PC-3 (cell line): ENCODE measurements around the gene TNNI3. TPM values are rescaled to one million over a fixed set of nuclear protein-coding genes. Genes with fewer than 3 reads are reported as not detected.
"Not testable (repeated sequence)": the region's sequence is repeated elsewhere in the genome, so short reads cannot be mapped to it uniquely, and the experiment has no call there.

ENCODE experiments used
- ATAC-seq: fragments of 200-7000 bp; cut with Tn5 transposase; 2 replicates; pipeline ENCODE4 v1.9.1; 2020; ENCODE audit warnings: mild to moderate bottlenecking, moderate library complexity
- Bru-seq: library from RNA; stranded (reverse); fragments of 400-500 nt; gene quantifications from one replicate; lab custom pipeline; 2021; lab: Mats Ljungman, UMichigan
- BruChase-seq, 2 experiments: library from RNA; stranded (reverse); fragments of 400-500 nt; gene quantifications; one replicate each; lab custom pipeline; 2021; lab: Mats Ljungman, UMichigan
- BruUV-seq: library from RNA; stranded (reverse); fragments of 400-500 nt; replicated peaks from 2 replicates; lab custom pipeline; 2021; lab: Mats Ljungman, UMichigan
- CTCF ChIA-PET: fragments of 300-600 bp; sonication (Branson Sonifier 250); formaldehyde crosslinking; loops from one replicate; lab custom pipeline; 2022; ENCODE audit warnings: antibody characterized with exemption; lab: Charles Lee
- POLR2A ChIA-PET: fragments of 300-600 bp; sonication (Branson Sonifier 250); formaldehyde crosslinking; loops from one replicate; lab custom pipeline; 2022; ENCODE audit warnings: antibody characterized with exemption; ENCODE audit not compliant: unreplicated experiment; lab: Charles Lee
- DNase-seq: peaks from one replicate; pipeline ENCODE4 v3.0.0-alpha.2; 2015
- H2AFZ ChIP-seq: fragments of 300-600 bp; sonication (generic); 2 replicates; pipeline ENCODE4 v1.6.0; 2016; ENCODE audit warnings: antibody characterized with exemption, low read length
- H3F3A ChIP-seq: fragments of 300-600 bp; sonication (generic); one replicate; pipeline ENCODE4 v1.6.0; 2017; ENCODE audit warnings: antibody characterized with exemption, low read length, control low read depth, mild to moderate bottlenecking; ENCODE audit not compliant: unreplicated experiment
- H3K27ac ChIP-seq: fragments of 300-600 bp; sonication (generic); 2 replicates; pipeline ENCODE4 v1.5.1; 2016; ENCODE audit warnings: mild to moderate bottlenecking, low read length
- H3K27me3 ChIP-seq: fragments of 300-600 bp; sonication (generic); 2 replicates; pipeline ENCODE4 v1.6.1; 2016; ENCODE audit warnings: low read length, mixed read lengths
- H3K36me3 ChIP-seq: fragments of 300-600 bp; sonication (generic); 2 replicates; pipeline ENCODE4 v1.6.1; 2016; ENCODE audit warnings: low read depth, mixed run types, low read length, mixed read lengths
- H3K4me1 ChIP-seq: fragments of 300-600 bp; sonication (generic); 2 replicates; pipeline ENCODE4 v1.5.1; 2016; ENCODE audit warnings: low read length; ENCODE audit not compliant: insufficient read depth
- H3K4me2 ChIP-seq: fragments of 300-600 bp; sonication (generic); 2 replicates; pipeline ENCODE4 v1.6.0; 2016; ENCODE audit warnings: low read length
- H3K4me3 ChIP-seq: fragments of 300-600 bp; sonication (generic); 2 replicates; pipeline ENCODE4 v1.5.1; 2016; ENCODE audit warnings: mild to moderate bottlenecking, low read length, mixed read lengths
- H3K79me2 ChIP-seq: fragments of 300-600 bp; sonication (generic); 2 replicates; pipeline ENCODE4 v1.6.1; 2017; ENCODE audit warnings: low read length, mixed read lengths
- H3K9ac ChIP-seq: fragments of 300-600 bp; sonication (generic); 2 replicates; pipeline ENCODE4 v1.6.0; 2016; ENCODE audit warnings: mild to moderate bottlenecking, low read length
- H3K9me2 ChIP-seq: fragments of 300-600 bp; sonication (generic); replicated peaks from 2 replicates; pipeline ENCODE4 v1.6.1; 2016; ENCODE audit warnings: mixed run types, low read length, mixed read lengths
- H3K9me3 ChIP-seq: fragments of 300-600 bp; sonication (generic); 2 replicates; pipeline ENCODE4 v1.6.1; 2016; ENCODE audit warnings: low read length, mixed read lengths
- H4K20me1 ChIP-seq: fragments of 300-600 bp; sonication (generic); 2 replicates; pipeline ENCODE4 v1.6.1; 2016; ENCODE audit warnings: low read length, mixed read lengths
- CTCF ChIP-seq: fragments of 300-600 bp; sonication (generic); conservative IDR thresholded peaks from 2 replicates; pipeline ENCODE4 v1.5.1; 2017; ENCODE audit warnings: antibody characterized with exemption, low read depth, mild to moderate bottlenecking, low read length
- EZH2 ChIP-seq: fragments of 300-600 bp; sonication (generic); IDR thresholded peaks from one replicate; pipeline ENCODE4 v1.6.1; 2017; ENCODE audit warnings: antibody characterized with exemption, mild to moderate bottlenecking, low read length; ENCODE audit not compliant: unreplicated experiment
- EZH2phosphoT487 ChIP-seq: fragments of 300-600 bp; sonication (generic); IDR thresholded peaks from 2 replicates; pipeline ENCODE4 v1.6.1; 2018; ENCODE audit warnings: mild to moderate bottlenecking, antibody characterized with exemption, low read length, borderline replicate concordance
- intact Hi-C: fragments of 100-400 bp; cut with micrococcal nuclease; formaldehyde crosslinking; loops from 2 replicates; pipeline ENCODE4 v1.9.0; 2023
- long read RNA-seq: library from polyadenylated mRNA; unstranded; transcript quantifications from one replicate; pipeline ENCODE4 v2.0.0, GENCODE V29; 2021; ENCODE audit not compliant: unreplicated experiment
- total RNA-seq: library from RNA; depleted of rRNA; stranded (reverse); fragments of >200 nt; gene quantifications from 2 replicates; pipeline ENCODE4 v1.2.3, GENCODE V29; 2014; rRNA removed

TNNI3 gene
- 32.4 and 40.1 TPM in 2 replicates for total RNA-seq
- Bru-seq, nascent RNA, result percentile 46 among the genes with signal in this experiment
- BruChase-seq, experiment 1, labeled RNA remaining after a 6-hour chase, result percentile 52 among the genes with signal in this experiment
- percentile 50 among the genes with signal in this experiment for BruChase-seq, experiment 2, labeled RNA remaining after a 2-hour chase
- long read RNA-seq, transcript TNNI3-202 (4 exons, 699 nt), result major isoform, 16 of 20 reads
- long read RNA-seq, partial matches to known transcripts, result 0 of 20 reads
- long read RNA-seq, other reads (novel, unspliced or antisense), result 1 of 20 reads

GRCh38 chr19:55157064-55157908, at the start of gene TNNI3:
TNNI3 (minus strand) TSS chr19:55157732; CDS start chr19:55157589, 143 bp downstream.
- ChIA-PET CTCF (no interaction called here), POLR2A (no interaction called here)
- TF ChIP-seq EZH2phosphoT487 (no peak), CTCF (no peak), EZH2 (no peak)
- H2AFZ ChIP-seq, result peak within 1 kb of the TSS; percentile 86
- no peak within 1 kb of the TSS for H3K27ac ChIP-seq
- no peak within 1 kb of the TSS for H3K9ac ChIP-seq
- H3K4me2 ChIP-seq, result peak within 1 kb of the TSS; percentile 81
- no TSS peak for BruUV-seq
- no peaks in the 10 kb centered on the region for H3K36me3 ChIP-seq
- no peak for DNase-seq
- H4K20me1 ChIP-seq, result no peaks in the 10 kb centered on the region
- H3K4me1 ChIP-seq, result peaks cover 21% of the 10 kb centered on the region
- H3K4me3 ChIP-seq, result peak within 1 kb of the TSS; percentile 68; the same call in 1 of the 2 replicates
- peaks cover 2% of the 10 kb centered on the region for H3F3A ChIP-seq
- intact Hi-C loops, result no loop called here
- H3K9me2 ChIP-seq, result no peaks in the 10 kb centered on the region
- no peaks in the 10 kb centered on the region for H3K79me2 ChIP-seq
- H3K9me3 ChIP-seq, result no peaks in the 10 kb centered on the region
- H3K27me3 ChIP-seq, result no peaks in the 10 kb centered on the region
- no peak for ATAC-seq

- Histone ChIP-seq H3K79me2 (no peaks in the 10 kb centered on the region), H3K27me3 (no peaks in the 10 kb centered on the region), H3K4me2 (peak overlapping the region; percentile 67), H3K4me1 (peaks cover 33% of the 10 kb centered on the region), H3K27ac (peak overlapping the region; percentile 65), H3F3A (peaks cover 8% of the 10 kb centered on the region), H3K9me2 (no peaks in the 10 kb centered on the region), H3K36me3 (no peaks in the 10 kb centered on the region), H3K9ac (peak overlapping the region; percentile 55), H3K9me3 (no peaks in the 10 kb centered on the region), H2AFZ (peak overlapping the region; percentile 24; the same call in 1 of the 2 replicates), H4K20me1 (no peaks in the 10 kb centered on the region), H3K4me3 (peak overlapping the region; percentile 29; the same call in 1 of the 2 replicates)
- TF ChIP-seq EZH2phosphoT487, result no peak
- CTCF ChIA-PET, result no interaction called here
- ATAC-seq, result peak; percentile 72
- POLR2A ChIA-PET, result no interaction called here
- TSS peak; percentile 83 for BruUV-seq
- intact Hi-C loops, result no loop called here
- DNase-seq, result peak; percentile 96
Measured at GRCh38 chr19:55206664-55207500, 49.4 kb upstream of the TNNI3 start.

GRCh38 chr19:55202199-55202598, 44.7 kb upstream of the TNNI3 start:
- DNase-seq, result peak; percentile 28
- H4K20me1 ChIP-seq, BruUV-seq, H3K79me2 ChIP-seq, ATAC-seq, H2AFZ ChIP-seq, H3K4me2 ChIP-seq, H3K4me3 ChIP-seq, H3K27ac ChIP-seq, H3K36me3 ChIP-seq, H3K9me2 ChIP-seq, H3K9ac ChIP-seq, H3F3A ChIP-seq, POLR2A ChIA-PET, H3K9me3 ChIP-seq, H3K27me3 ChIP-seq, intact Hi-C loops: not testable (repeated sequence)
- CTCF ChIA-PET, result interaction anchor here (0.7 kb wide), 1 partner anchor 99 kb away, joined by 4 read pairs; no protein-coding TSS in a partner anchor
- TF ChIP-seq CTCF, result 0 out of 2 replicates have a peak, but pooled peaks have one; percentile 34
- peaks cover 10% of the 10 kb centered on the region for H3K4me1 ChIP-seq
